HL-60 (cell line): Measurements from ENCODE around the gene DDC.

ENCODE experiments used
- DNase-seq, 2 experiments: peaks; one replicate each; pipeline ENCODE4 v3.0.0-alpha.2; 2010 to 2020; ENCODE audit warnings: low read depth in 1 of 2, low spot score in 1 of 2
- H3K27ac ChIP-seq: fragments of 250-450 bp; sonication (Bioruptor Pico); replicated peaks from 2 replicates; pipeline ENCODE4 v1.5.1; 2020; ENCODE audit warnings: mild to moderate bottlenecking, moderate library complexity
- H3K27me3 ChIP-seq: fragments of 250-450 bp; sonication (Bioruptor Pico); 2 replicates; pipeline ENCODE4 v1.5.1; 2021; ENCODE audit warnings: mild to moderate bottlenecking, moderate library complexity; ENCODE audit not compliant: insufficient read depth, poor library complexity, severe bottlenecking
- H3K4me3 ChIP-seq: replicated peaks from 2 replicates; pipeline ENCODE4 v1.5.1; 2011; ENCODE audit warnings: mild to moderate bottlenecking, control low read depth, low read length; ENCODE audit not compliant: insufficient read depth
- CTCF ChIP-seq: IDR thresholded peaks from one replicate; pipeline ENCODE4 v1.5.1; 2011; ENCODE audit warnings: low read length, control low read depth, inconsistent platforms; ENCODE audit not compliant: insufficient read depth
- GABPA ChIP-seq: IDR thresholded peaks from 2 replicates; pipeline ENCODE4 v1.6.1; 2012; ENCODE audit warnings: low read depth
- POLR2AphosphoS5 ChIP-seq: IDR thresholded peaks from 2 replicates; pipeline ENCODE4 v1.6.1; 2012; ENCODE audit warnings: low read depth
- SPI1 ChIP-seq: IDR thresholded peaks from 2 replicates; pipeline ENCODE4 v1.6.1; 2012; ENCODE audit warnings: low read depth, mild to moderate bottlenecking, borderline replicate concordance
- TF ChIP-seq, protein P1 (sequence below): IDR thresholded peaks from 2 replicates; pipeline ENCODE4 v1.6.1; 2012; ENCODE audit warnings: low read depth; ENCODE audit not compliant: insufficient replicate concordance

Gene DDC

GRCh38 chr7:50556247-50556991 is 8.8 kb downstream of the DDC start:
- TF ChIP-seq, protein P1, sequence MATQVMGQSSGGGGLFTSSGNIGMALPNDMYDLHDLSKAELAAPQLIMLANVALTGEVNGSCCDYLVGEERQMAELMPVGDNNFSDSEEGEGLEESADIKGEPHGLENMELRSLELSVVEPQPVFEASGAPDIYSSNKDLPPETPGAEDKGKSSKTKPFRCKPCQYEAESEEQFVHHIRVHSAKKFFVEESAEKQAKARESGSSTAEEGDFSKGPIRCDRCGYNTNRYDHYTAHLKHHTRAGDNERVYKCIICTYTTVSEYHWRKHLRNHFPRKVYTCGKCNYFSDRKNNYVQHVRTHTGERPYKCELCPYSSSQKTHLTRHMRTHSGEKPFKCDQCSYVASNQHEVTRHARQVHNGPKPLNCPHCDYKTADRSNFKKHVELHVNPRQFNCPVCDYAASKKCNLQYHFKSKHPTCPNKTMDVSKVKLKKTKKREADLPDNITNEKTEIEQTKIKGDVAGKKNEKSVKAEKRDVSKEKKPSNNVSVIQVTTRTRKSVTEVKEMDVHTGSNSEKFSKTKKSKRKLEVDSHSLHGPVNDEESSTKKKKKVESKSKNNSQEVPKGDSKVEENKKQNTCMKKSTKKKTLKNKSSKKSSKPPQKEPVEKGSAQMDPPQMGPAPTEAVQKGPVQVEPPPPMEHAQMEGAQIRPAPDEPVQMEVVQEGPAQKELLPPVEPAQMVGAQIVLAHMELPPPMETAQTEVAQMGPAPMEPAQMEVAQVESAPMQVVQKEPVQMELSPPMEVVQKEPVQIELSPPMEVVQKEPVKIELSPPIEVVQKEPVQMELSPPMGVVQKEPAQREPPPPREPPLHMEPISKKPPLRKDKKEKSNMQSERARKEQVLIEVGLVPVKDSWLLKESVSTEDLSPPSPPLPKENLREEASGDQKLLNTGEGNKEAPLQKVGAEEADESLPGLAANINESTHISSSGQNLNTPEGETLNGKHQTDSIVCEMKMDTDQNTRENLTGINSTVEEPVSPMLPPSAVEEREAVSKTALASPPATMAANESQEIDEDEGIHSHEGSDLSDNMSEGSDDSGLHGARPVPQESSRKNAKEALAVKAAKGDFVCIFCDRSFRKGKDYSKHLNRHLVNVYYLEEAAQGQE = no peak
- TF ChIP-seq POLR2AphosphoS5 = no peak
- TF ChIP-seq SPI1 = no peak
- TF ChIP-seq GABPA = no peak
- no peak for TF ChIP-seq CTCF
- peaks cover 12% of the 10 kb centered on the region for H3K27me3 ChIP-seq
- no peak overlapping the region for H3K4me3 ChIP-seq
- no peak for DNase-seq
- no peak overlapping the region for H3K27ac ChIP-seq

- no peak for TF ChIP-seq POLR2AphosphoS5
- TF ChIP-seq, protein P1 = no peak
- TF ChIP-seq SPI1 = no peak
- TF ChIP-seq GABPA = no peak
- TF ChIP-seq CTCF = no peak
- Histone ChIP-seq H3K27me3 (peaks cover 12% of the 10 kb centered on the region), H3K4me3 (no peak overlapping the region), H3K27ac (no peak overlapping the region)
- DNase-seq = no peak
Observed at GRCh38 chr7:50555594-50556140, 9.5 kb downstream of the DDC start.

GRCh38 chr7:50554431-50555322 is 10.5 kb downstream of the DDC start:
- peaks cover 5% of the 10 kb centered on the region for H3K27me3 ChIP-seq
- TF ChIP-seq POLR2AphosphoS5 = no peak
- TF ChIP-seq GABPA = no peak
- TF ChIP-seq, protein P1 = no peak
- TF ChIP-seq CTCF = no peak
- TF ChIP-seq SPI1 = no peak
- H3K27ac ChIP-seq = no peak overlapping the region
- DNase-seq = no peak
- H3K4me3 ChIP-seq = no peak overlapping the region
